ENCODE measurements around the gene CFAP77.

CFAP77 gene

DNA sequence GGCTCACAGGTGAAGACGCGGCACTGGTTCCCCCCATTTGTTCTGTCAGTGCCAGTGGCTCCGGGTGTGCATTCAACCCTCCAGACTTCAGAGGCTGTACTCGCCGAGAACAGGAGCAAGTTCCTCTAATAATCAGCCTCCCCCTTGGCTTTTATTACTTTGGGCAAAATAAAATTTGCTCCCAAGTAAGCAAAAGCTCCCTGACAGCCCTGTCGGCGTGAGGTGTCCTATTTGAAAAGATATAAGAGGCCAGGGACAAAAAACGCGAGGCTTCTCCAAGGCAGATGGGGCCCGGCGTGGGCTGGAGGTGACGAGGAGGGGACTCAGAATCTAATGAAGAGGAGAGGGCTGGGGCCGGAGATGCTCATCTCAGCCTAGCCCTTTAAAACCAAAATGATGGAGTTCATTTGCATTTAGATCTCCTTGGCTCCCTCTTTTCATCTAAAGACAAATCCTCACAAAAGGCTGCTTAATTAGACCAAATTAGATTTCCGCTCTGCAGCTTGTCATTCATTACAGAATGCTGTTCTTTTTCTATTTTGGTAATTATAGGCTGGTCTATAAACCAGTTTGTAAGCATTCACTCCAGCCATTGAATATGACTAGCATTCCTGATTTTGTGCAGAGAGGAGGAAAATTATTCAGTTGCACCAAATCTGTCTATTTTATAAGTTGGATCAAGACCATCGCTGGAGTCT is 68.5 kb downstream of the CFAP77 start:
- no peaks in the 10 kb centered on the region for H3K4me1 Mint-ChIP-seq (ENCODE audit: low read depth)
- H3K9me3 Mint-ChIP-seq = no peaks in the 10 kb centered on the region
- intact Hi-C loops (cut with micrococcal nuclease) = no loop called here
- H3K4me3 Mint-ChIP-seq = no peak overlapping the region
- no peaks in the 10 kb centered on the region for H3K36me3 Mint-ChIP-seq (ENCODE audit: low read depth)
- H3K27ac Mint-ChIP-seq = no peak overlapping the region
- peaks cover 16% of the 10 kb centered on the region for H3K27me3 Mint-ChIP-seq

DNA sequence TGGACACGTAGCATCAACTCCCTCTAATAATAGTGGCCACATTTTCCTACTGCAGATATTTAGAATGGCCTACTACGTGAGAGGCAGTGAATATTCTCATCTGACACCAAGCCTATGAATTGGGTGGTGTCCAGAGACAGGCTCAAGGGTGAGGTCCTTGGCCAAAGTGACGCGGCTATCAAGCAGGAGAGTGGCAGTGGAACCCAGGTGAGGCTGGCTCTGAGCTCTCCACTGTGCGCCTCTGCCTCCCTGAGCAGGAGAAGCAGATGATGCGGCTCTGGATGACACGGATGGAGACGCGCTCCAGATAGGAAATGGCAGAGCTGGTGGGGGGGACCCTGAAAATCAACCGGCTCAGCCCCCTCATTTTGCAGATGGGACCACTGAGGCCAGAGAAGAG is 69.7 kb downstream of the CFAP77 start:
- H3K27me3 Mint-ChIP-seq = peaks cover 18% of the 10 kb centered on the region
- H3K4me3 Mint-ChIP-seq = no peak overlapping the region
- H3K9me3 Mint-ChIP-seq = no peaks in the 10 kb centered on the region

DNA sequence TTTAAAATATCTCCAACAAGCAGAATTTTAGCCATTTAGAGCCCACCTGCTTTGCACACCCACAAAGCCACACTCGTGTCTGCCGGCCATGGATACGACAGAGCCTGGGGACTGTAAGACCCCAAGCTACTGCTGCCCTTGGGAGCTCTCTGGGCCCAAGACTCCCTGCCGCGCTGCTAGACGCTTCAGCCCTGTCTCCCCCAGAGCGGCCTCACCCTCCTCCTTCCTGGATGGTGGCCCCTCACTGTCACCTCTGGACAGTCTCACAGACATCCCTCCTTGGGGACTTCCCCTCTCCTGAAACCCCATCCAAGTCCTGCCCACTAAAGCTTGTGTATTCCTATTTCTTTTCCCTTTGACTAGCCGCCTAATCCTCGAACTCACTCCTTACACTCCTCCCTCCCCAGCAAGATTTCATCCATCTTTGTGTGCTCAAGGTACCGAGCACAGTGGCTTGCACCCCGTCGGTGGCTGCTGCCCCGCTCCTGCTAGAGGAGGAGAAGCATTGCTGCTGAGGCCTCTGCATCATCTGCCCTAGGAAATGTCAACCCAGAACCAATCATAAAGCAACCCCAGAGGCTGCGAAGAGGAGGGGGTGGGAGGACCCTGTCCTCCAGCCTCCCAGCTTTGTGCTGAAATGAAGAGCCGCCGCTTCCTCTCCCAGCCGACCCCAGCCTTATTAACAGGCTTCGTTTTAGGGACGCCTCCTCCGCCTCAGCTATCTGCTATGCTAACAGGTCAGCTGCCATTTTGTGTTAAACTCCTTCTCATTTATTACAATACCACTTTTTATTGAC is 71.2 kb downstream of the CFAP77 start:
- no peak overlapping the region for H3K4me3 Mint-ChIP-seq
- no peaks in the 10 kb centered on the region for H3K4me1 Mint-ChIP-seq (ENCODE audit: low read depth)
- intact Hi-C loops (cut with micrococcal nuclease) = no loop called here
- H3K27ac Mint-ChIP-seq = no peak overlapping the region
- peaks cover 21% of the 10 kb centered on the region for H3K27me3 Mint-ChIP-seq
- no peaks in the 10 kb centered on the region for H3K36me3 Mint-ChIP-seq (ENCODE audit: low read depth)
- H3K9me3 Mint-ChIP-seq = no peaks in the 10 kb centered on the region

More for the DNA sequence above, 69.7 kb downstream of the CFAP77 start:
- intact Hi-C loops (cut with micrococcal nuclease) = no loop called here
- Mint-ChIP-seq H3K27ac (no peak overlapping the region), H3K4me1 (ENCODE audit: low read depth) (no peaks in the 10 kb centered on the region), H3K36me3 (ENCODE audit: low read depth) (no peaks in the 10 kb centered on the region)

DNA sequence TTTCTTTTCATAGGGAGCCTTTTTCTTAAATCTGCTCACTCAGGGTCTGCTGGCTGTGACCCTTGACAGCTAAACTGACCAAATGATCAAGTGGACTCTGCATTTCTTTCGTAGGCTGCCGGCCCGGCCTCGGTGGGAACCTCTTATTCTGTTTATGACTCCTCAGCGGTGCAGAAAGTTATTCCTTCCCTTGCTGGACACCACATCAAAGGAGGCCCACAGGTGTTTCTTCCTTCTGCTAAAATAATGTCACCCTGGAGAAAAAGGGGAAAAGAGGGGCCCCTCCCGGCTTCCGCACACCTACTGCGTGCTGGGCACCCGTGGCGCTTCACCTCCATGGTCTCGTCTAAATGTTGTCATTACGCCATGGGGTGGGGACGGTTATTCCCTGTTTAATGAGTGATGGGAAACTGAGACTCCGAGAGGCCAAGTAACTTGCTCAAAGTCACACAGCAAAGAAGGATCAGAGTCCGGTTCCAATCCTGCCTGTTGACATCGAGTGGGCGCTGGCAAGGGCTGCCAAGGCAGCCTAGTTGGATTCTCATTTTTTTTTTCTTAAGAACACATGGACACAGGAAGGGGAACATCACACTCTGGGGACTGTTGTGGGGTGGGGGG is 72.3 kb downstream of the CFAP77 start:
- intact Hi-C loops (cut with micrococcal nuclease) = no loop called here

DNA sequence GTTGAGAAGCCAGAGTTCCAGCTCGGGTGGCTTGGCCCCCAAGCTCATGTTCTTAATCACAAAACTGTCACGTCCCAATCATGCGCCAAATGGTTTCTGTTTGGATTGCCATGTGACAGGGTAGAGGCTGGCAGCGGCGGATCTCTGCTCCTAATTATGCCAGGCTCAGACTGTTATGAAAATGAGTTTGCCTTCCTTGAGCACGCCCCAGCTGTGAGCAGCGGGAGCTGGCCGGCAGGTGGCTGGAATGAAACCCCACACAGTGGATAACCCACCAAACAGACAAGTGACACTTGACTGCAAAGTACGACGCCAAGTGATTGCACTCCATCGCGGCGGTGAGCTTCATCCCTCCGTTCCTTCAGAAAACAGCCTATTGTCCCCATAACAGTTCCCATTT is 75.4 kb downstream of the CFAP77 start:
- no peak overlapping the region for H3K4me3 Mint-ChIP-seq
- H3K9me3 Mint-ChIP-seq = no peaks in the 10 kb centered on the region
- no peaks in the 10 kb centered on the region for H3K36me3 Mint-ChIP-seq (ENCODE audit: low read depth)
- H3K27ac Mint-ChIP-seq = no peak overlapping the region
- no peaks in the 10 kb centered on the region for H3K4me1 Mint-ChIP-seq (ENCODE audit: low read depth)
- H3K27me3 Mint-ChIP-seq = peaks cover 54% of the 10 kb centered on the region
- intact Hi-C loops (cut with micrococcal nuclease) = no loop called here

More for the DNA sequence above, 72.3 kb downstream of the CFAP77 start:
- Mint-ChIP-seq H3K36me3 (ENCODE audit: low read depth) (no peaks in the 10 kb centered on the region), H3K27me3 (peaks cover 31% of the 10 kb centered on the region), H3K27ac (no peak overlapping the region), H3K4me1 (ENCODE audit: low read depth) (no peaks in the 10 kb centered on the region), H3K4me3 (no peak overlapping the region), H3K9me3 (no peaks in the 10 kb centered on the region)

DNA sequence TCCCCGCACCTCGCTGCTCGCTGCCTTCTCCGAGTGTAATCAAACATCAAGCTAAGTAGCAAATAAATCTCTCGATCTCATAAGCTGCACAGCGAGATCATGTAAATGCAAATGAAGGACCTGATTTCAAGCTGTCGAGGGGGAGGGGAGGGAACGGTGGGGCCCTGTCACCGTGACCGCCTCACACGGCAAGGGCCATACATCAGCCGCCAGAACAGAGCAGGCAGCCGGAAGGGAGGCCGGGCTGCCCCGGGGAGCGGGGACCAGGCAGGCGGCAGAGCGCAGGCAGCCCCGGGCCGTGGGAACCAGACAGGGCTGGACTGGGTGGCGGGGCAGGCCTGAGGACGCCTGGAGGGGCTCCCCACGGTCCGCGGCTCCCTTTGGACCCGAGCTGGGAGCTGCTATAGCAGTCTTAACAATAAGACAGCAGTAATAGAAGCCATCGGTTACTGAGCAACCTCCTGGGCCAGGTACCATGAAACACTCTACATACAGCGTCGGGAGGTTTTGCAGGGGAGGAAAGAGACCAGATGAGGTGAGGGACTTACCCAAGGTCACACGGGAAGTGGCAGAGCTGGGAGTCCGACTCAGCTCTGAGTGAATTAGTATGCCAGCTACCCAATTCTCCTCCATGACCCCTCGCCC is 76.8 kb downstream of the CFAP77 start:
- no peak overlapping the region for H3K4me3 Mint-ChIP-seq
- no peaks in the 10 kb centered on the region for H3K4me1 Mint-ChIP-seq (ENCODE audit: low read depth)
- H3K27me3 Mint-ChIP-seq = peaks cover 56% of the 10 kb centered on the region
- no peaks in the 10 kb centered on the region for H3K9me3 Mint-ChIP-seq
- intact Hi-C loops (cut with micrococcal nuclease) = no loop called here
- H3K36me3 Mint-ChIP-seq (ENCODE audit: low read depth) = no peaks in the 10 kb centered on the region
- H3K27ac Mint-ChIP-seq = no peak overlapping the region

DNA sequence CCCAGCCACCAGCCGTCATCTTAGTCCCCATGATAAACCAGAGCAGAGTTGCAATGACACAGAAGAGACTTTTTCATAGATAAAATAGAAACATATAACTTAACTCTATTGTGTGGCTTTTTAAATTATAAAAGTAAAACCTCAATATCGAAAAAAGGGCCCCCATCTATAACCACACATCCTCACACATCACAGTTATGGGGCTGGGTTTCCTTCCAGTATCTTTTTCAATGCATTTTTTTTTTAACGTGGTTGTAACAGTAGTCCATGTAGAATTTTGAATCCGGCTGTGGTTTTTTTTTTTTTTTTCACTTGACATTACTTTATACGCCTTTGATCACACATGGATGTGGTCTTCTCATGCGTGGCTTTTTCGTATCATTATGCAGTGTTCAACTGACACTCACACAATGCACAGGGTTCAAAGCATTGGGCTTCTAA is 77.4 kb downstream of the CFAP77 start:
- no peaks in the 10 kb centered on the region for H3K9me3 Mint-ChIP-seq
- no peak overlapping the region for H3K4me3 Mint-ChIP-seq
- intact Hi-C loops (cut with micrococcal nuclease) = no loop called here
- H3K27ac Mint-ChIP-seq = no peak overlapping the region
- no peaks in the 10 kb centered on the region for H3K4me1 Mint-ChIP-seq (ENCODE audit: low read depth)
- no peaks in the 10 kb centered on the region for H3K36me3 Mint-ChIP-seq (ENCODE audit: low read depth)
- H3K27me3 Mint-ChIP-seq = peaks cover 52% of the 10 kb centered on the region

DNA sequence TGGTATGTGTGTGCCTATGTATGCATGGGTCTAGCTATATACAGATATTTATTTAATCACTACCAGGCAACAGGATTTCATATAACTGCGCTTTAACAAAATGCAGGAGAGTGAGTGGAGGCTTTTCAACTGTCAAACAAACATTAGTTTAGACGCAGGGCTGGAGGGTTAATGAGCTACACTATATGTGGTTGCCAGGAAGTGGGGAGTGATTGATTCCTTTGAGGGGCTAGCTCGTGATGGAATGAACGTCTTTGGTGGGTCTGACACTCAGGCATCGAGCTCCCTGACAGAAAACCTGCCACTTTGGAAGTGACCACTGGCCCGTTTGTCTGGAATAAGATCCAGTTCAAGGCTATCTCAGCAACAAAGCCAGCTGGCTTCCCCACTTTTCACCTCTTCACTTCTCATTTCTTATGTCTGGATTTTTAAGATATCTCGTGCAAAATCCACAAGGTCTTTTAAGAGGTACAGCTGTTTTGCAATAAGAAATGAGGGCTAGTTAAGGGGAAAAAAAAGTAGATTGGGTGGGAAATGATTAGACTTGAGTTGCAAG is 78.0 kb downstream of the CFAP77 start:
- no peaks in the 10 kb centered on the region for H3K4me1 Mint-ChIP-seq (ENCODE audit: low read depth)
- no peak overlapping the region for H3K27ac Mint-ChIP-seq
- no peak overlapping the region for H3K4me3 Mint-ChIP-seq
- H3K36me3 Mint-ChIP-seq (ENCODE audit: low read depth) = no peaks in the 10 kb centered on the region
- no peaks in the 10 kb centered on the region for H3K9me3 Mint-ChIP-seq
- intact Hi-C loops (cut with micrococcal nuclease) = no loop called here
- peaks cover 50% of the 10 kb centered on the region for H3K27me3 Mint-ChIP-seq

DNA sequence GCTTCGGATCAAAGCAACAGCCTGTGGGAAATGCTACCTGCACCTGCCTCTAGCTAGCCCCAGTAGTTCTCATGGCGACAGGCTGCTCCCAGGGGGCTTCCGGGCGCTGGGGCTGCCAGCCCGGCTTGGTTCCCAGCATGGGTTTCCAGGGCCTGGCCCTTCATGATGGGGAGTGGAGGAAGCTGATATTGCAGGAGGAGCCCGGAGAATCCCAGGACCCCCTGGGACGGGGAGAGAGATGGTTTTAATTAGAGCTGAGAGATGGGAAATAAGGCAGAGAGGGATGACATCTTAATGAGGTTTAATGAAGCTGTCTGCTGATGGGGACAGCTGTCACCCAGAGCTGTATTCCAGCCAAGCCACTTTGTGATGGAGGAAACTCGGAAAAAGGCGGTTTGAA is 78.6 kb downstream of the CFAP77 start:
- H3K4me3 Mint-ChIP-seq = no peak overlapping the region
- no peaks in the 10 kb centered on the region for H3K9me3 Mint-ChIP-seq
- no peak overlapping the region for H3K27ac Mint-ChIP-seq
- H3K27me3 Mint-ChIP-seq = peaks cover 46% of the 10 kb centered on the region
- no peaks in the 10 kb centered on the region for H3K4me1 Mint-ChIP-seq (ENCODE audit: low read depth)
- intact Hi-C loops (cut with micrococcal nuclease) = no loop called here
- no peaks in the 10 kb centered on the region for H3K36me3 Mint-ChIP-seq (ENCODE audit: low read depth)

DNA sequence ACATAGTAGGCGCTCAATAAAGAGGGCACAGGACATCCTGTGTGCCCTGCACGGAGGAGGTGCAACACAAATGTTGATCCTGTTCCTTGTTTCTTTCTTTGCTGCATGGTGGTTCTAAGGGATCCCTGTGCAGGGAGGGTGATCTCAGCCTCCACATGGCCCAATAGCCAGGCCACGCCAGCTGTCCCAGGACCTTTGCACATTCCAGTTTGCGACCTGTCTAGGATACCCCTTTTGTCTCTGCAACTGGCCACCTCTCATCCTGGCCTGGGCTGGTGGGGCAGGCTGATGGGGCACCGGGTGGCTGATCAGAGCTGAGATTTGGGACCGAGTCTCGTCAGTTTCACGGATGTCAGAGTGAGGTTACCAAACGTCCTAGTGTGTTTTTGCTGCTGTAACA is 79.5 kb downstream of the CFAP77 start:
- H3K36me3 Mint-ChIP-seq (ENCODE audit: low read depth) = no peaks in the 10 kb centered on the region
- no peaks in the 10 kb centered on the region for H3K4me1 Mint-ChIP-seq (ENCODE audit: low read depth)
- intact Hi-C loops (cut with micrococcal nuclease) = no loop called here
- H3K27me3 Mint-ChIP-seq = peaks cover 45% of the 10 kb centered on the region
- H3K9me3 Mint-ChIP-seq = no peaks in the 10 kb centered on the region
- no peak overlapping the region for H3K27ac Mint-ChIP-seq
- no peak overlapping the region for H3K4me3 Mint-ChIP-seq

DNA sequence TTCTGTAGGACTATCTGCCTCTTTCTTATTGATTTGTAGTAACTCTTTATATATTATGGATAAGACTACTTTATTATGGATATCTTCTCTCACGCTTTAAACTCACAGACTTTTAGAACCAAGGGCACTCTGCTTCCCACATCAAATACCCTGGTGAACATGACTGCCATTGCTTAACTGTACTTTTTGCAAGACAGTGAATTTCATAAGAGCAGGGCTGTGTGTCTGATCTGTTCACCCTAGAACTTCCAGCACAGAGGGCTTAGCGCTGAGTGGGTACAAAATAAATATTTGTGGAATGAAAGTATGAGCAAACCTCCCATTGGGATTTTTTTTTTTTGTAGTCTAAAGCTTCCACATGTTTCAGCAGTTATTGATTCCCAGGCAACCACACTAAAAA is 84.8 kb downstream of the CFAP77 start:
- H3K36me3 Mint-ChIP-seq (ENCODE audit: low read depth) = no peaks in the 10 kb centered on the region
- no peak overlapping the region for H3K27ac Mint-ChIP-seq
- no peaks in the 10 kb centered on the region for H3K4me1 Mint-ChIP-seq (ENCODE audit: low read depth)
- intact Hi-C loops (cut with micrococcal nuclease) = no loop called here
- no peaks in the 10 kb centered on the region for H3K9me3 Mint-ChIP-seq
- H3K4me3 Mint-ChIP-seq = no peak overlapping the region
- peaks cover 8% of the 10 kb centered on the region for H3K27me3 Mint-ChIP-seq

DNA sequence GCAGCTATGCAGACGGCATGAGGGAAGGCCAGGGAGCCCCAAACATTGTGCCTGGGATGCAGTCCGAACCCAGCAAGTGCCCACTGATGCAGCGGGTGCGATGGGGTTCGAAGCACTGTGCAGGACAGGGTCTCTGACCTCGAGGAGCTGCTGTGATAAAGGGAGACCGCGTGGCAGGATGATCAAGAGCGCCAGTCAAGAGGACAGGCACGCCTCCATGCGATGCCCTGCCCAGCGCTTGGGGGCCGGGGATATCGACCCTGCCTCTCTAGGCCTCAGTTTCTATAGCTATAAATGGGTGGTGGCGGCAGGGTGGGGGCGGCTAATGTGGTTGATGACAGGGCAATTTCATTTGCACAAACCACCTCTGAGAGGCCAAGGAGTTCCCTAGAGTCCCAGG is 87.7 kb downstream of the CFAP77 start:
- no peak overlapping the region for H3K27ac Mint-ChIP-seq
- H3K9me3 Mint-ChIP-seq = no peaks in the 10 kb centered on the region
- H3K27me3 Mint-ChIP-seq = peaks cover 5% of the 10 kb centered on the region
- H3K36me3 Mint-ChIP-seq (ENCODE audit: low read depth) = no peaks in the 10 kb centered on the region
- no peak overlapping the region for H3K4me3 Mint-ChIP-seq
- intact Hi-C loops (cut with micrococcal nuclease) = no loop called here
- H3K4me1 Mint-ChIP-seq (ENCODE audit: low read depth) = no peaks in the 10 kb centered on the region

DNA sequence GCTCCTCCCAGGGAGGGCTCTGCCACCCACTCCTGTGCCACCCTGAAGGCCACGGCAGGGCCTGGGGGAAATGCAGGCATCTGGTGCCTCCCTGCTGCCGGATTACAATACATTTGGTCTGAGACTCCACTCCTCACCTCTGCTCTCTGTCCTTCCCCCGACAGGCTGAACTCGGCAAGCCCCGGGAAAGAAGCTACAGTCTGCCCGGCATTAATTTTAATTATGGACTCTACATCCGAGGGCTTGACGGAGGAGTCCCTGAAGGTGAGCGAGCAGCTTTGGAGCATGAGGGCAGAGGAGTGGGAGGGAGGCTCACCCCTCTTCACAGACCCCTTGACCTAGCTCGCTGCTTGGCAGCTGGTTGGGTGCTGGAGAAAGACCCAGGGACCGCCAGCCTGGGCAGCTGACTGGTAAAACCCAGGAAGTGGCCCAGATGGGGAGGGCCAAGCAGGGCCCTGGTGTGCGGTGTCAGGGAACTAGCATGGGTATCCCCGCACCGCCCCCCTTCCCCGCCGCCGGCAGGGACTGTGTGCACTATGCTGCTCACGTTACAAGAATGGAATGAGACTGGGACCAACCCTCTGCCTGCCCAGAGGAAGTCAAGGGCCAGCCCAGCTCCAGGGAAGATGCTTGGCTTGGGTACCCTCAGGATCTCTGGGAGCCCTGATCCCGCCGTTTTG is 88.7 kb downstream of the CFAP77 start:
- no peaks in the 10 kb centered on the region for H3K9me3 Mint-ChIP-seq
- H3K36me3 Mint-ChIP-seq (ENCODE audit: low read depth) = no peaks in the 10 kb centered on the region
- intact Hi-C loops (cut with micrococcal nuclease) = no loop called here
- H3K27ac Mint-ChIP-seq = no peak overlapping the region
- no peak overlapping the region for H3K4me3 Mint-ChIP-seq
- no peaks in the 10 kb centered on the region for H3K4me1 Mint-ChIP-seq (ENCODE audit: low read depth)
- H3K27me3 Mint-ChIP-seq = peaks cover 9% of the 10 kb centered on the region
